CD4-positive, alpha-beta T cell treated with Interferon gamma for 1 hour (primary cell): ENCODE data around the gene BTK.

ENCODE experiments used
- DNase-seq: peaks from one replicate; pipeline ENCODE4 v3.0.0-alpha.2; 2020

Gene BTK

GRCh38 chrX:101385795-101386541, at the start of gene BTK:
Gene BTK (minus strand): TSS chrX:101386191. CDS start chrX:101375284, 10,907 bp downstream.
- DNase-seq = peak; percentile 36

DNA sequence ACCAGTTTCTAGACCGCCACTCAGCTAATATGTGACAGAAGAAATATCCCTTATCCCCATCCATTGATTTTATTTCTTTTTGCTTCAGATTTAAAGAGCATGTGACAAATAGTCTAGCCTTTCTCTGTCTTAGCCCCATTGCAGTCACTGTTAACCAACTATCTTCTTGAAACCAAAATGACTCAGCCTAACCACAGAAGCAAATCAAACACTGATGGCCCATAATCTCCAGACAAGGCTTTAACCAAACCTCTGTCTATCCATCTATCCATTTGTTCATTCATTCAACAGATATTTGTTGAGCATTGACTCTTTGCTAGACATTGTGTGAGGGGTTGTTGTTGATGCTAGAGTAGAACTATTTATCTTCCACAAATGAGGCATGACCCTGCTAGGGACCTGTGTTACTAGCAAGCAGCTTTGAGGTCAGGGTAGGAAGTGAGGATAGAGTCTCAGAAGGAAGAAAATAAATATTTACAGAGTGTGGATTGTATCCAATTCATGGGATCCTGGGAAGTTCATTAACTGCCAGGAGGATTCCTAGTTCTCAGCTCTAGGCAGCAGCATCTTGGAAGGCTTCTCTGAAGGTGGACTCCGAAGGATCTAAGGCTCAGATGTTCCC, 44.6 kb upstream of the BTK start:
- DNase-seq = no peak

- DNase-seq = no peak
Observed at GRCh38 chrX:101429934-101430333, 43.9 kb upstream of the BTK start.

DNA sequence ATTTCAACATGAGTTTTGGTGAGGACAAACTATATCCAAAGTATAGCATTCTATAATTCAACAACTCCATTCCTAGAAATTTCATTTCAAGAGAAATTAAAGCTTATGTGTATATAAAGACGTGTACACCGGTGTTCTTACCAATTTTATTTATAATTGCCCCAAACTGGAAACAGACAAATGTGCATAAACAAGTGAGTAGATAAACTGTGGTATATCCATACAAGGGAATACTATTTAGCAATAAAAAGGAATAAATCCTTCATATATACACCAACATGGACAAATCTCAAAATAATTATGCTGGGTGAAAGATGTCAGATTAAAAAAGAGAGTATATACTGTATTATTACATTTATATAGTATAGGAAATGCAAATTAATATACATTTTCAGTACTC, 42.0 kb upstream of the BTK start:
- no peak for DNase-seq

DNA sequence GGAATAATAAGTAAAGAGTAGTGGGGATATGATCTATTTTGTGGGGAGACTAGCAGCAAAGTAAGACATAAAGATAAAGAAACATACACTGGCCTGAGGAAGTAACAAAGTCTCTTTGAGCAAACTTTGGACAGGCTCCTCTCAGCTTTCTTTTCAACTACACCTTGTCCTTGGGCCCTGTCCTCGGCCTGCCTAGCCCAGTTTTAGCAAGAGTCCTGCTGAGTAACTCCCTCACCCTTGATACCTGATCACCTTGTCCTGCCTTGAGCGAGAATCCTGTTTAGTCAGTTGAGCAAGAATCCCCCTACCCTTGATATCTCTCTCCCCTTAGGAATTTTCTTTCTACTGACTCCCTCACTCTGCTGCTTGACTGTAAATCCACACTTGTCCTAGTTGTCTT, 33.5 kb upstream of the BTK start:
- no peak for DNase-seq

GRCh38 chrX:101417981-101418841, 32.2 kb upstream of the BTK start:
- DNase-seq = peak; percentile 56

GRCh38 chrX:101417190-101417589, 31.2 kb upstream of the BTK start:
- no peak for DNase-seq

DNA sequence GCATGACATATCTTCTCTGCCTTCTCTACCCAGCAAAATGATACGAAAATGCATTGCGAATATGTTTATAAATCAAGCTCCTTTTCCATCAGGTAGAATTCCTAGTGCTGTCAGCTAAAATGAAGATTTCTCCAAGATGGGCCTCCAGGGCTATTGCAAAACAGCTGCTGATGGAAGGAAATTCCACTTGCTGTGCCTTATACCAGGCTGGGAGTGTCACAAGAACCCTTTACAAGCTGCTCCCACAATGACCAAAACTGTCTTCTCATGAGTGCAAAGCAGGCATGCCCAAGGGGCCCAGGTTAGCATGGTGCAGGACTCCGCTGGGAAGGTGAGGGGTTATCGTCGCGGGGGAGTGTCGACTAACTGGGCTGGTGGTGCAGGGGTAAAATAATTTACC, 30.7 kb upstream of the BTK start:
- DNase-seq = no peak

DNA sequence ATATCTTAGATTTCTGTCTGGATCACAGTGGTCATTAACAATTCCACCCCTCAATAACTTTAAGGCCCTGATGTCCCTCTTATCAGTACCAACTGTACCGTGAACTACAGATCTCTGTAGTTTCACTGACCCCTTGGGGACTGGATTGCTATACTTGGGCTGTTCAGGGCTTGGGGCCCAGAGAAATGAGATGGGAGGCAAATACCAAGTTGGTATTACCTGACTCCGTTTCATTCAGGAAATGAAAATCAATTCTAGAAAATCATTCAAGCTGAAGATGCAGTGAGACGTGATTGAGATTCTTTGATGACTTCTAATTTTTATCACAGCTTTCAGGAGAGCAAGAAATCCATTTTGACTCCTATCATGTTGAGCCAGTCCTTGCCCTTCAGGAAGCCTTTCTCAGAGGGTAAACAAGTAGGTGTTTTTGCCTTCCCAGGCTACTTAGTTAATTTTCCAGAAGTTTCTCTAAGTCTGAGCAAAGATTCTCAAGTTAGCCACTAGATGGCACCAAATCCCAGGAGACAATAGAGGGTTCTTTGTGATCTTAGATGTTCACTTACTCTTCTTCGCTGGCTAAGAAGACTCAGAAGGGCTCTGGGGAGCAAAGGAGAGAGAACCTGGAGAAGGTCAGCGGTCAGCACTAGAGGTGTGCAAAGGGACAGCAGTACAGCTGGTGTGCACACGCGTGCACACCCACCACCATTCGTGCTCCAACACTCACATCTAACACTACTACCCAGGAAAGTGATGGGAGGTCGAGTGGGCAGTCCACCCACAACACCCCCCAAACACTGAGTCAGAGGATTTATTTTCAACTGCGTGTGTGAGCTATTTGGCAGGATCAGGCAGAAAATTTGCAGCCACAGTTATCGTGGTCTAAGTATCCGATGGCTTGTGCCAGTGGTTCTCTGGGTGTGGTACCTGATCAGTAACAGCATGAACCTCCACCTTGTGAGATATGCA, 29.5 kb upstream of the BTK start:
- no peak for DNase-seq

GRCh38 chrX:101411984-101412383, 26.0 kb upstream of the BTK start:
- no peak for DNase-seq

GRCh38 chrX:101410461-101410860, 24.5 kb upstream of the BTK start:
- DNase-seq = peak; percentile 19

DNA sequence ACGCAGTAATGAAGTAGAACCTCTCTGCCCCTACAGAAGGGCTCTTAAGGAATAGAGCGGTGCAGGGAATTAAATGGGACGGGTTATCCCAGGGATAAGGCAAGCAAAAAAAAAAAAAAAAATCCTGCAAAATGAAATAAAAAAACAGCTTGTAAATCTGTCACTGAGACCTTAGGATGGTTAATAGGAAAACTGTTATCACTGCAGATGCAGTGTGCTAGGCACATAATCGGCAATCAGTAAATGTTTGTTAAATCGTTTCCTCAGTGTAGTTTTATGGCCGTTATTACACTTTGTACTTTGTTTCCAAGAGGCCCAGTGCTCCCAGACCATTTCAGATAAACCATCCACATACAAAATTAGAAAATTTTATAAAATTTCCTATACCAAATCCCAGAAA, 23.1 kb upstream of the BTK start:
- no peak for DNase-seq

DNA sequence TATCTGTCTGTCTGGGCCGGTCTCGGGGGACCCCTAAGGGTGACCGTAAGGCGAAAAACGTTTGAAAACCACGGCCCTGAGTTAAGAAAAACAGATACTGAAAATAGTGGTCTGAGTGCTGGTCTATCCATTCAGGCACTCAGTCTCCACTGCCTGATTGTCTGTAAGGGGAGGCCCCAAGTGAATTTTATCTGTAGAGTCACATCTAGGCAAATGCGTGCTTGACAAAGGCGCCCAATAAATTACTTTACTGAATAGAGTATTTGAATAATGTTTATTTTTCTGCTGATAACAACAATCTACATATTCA, 22.5 kb upstream of the BTK start:
- no peak for DNase-seq

DNA sequence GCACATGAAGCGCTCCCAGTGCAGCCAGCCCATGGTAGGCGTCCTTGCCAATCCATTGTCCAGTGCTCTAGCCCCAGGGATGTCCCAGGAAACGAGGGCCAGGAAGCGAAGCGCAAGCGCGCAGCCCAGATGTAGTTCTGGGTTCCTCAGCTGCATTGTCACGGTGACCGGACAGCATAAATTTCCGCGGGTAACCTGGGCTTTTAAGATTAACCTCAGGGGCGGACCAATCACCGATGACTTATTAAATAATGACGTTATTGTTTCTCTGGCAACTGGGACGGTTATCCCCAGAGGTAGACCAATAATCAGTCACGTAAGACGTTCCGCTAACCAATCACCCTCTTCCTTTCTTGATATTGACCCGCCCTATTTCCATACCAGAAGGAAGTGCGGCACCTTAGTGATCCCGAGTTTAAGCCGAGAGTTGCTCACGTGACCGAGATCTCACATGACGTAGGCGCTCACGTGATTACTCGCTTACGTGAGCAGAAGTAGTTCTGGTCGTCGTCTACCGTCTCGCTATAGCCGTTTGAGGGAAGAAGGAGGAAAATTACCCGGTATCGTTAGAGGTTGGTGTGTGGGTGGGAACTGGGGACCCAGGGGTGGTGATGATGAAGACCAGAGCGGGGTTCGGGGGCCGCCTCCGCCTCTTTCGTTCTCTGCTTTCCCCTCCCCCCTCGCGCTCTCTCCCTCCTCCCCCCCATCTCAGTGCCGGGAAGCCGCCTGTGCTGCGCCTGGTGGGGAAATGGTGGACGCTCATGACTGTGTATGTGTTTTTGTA, 21.9 kb upstream of the BTK start, which contains the start of the genes GLA and HNRNPH2:
GLA (minus strand) TSS at position 178 of the 784 bp plus-strand sequence; CDS start at position 156, 22 bp downstream.
HNRNPH2 (plus strand) TSS at position 475 of the 784 bp plus-strand sequence. CDS start 3,767 bp downstream, outside the sequence.
- DNase-seq = peak; percentile 95

DNA sequence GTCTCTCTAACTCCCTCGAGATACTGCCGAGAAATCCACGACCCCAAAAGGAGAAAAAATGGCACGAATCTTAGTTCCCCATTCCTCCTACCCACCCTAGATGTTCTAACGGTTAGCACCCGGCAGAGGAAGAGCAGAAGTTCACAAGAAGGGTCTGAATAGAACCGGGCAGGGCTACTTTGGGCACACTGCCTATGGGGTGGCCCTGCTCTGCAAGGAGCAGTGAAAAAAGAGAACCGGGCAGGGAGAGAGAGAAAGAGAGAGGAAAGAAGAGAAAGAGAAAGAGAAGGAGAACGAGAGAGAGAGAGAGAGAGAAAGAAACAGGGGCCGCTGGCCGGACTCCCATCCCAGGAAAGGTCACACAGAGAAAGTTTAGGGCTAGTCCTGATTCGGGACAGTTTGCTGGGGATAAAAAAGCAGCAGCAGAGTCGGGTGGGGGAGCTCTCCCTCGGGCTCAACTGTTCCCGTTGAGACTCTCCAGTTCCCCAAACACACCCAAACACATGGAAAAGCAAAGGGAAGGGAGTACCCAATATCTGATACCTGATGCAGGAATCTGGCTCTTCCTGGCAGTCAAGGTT, 21.3 kb upstream of the BTK start:
- no peak for DNase-seq

- no peak for DNase-seq
Observed at GRCh38 chrX:101399825-101400224, 13.8 kb upstream of the BTK start.

DNA sequence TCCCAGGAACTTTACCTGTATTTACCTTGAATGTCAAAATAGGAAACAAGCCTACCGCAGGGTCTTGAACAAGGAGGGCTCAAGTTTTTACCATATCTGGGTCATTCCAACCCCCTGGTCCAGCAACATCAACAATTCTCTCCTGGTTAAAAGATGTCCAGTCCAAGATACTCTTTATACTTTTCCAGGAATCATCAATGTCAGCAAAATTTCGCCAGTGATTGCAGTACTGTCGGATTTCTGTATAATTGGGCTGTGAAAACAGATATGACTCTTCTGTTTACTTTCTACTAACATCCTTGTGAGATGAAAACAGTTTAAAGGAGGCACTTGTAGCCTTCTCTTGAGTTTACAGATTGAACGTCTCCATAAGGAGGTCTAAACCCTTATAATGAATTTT, 12.7 kb upstream of the BTK start:
- no peak for DNase-seq

- no peak for DNase-seq
Observed at GRCh38 chrX:101397779-101398178, 11.8 kb upstream of the BTK start.

DNA sequence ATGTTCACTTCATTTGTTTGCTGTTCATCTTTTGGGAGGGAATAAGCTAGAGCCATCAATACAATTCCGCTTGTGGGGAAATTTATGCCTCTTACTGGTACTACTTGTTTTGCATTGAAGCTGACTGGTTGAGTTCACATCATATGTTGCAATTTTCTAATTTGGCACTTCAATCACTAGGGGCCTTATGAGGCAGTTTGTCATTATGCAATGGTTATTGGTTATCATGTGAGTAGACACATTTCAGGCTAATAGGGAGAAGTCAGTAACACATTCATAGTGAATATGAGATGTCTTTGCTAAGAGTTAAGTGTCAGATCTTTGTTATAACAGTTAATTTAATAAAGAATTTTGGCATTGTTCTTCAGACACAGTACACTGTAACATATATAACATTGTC, 9.8 kb upstream of the BTK start:
- no peak for DNase-seq

DNA sequence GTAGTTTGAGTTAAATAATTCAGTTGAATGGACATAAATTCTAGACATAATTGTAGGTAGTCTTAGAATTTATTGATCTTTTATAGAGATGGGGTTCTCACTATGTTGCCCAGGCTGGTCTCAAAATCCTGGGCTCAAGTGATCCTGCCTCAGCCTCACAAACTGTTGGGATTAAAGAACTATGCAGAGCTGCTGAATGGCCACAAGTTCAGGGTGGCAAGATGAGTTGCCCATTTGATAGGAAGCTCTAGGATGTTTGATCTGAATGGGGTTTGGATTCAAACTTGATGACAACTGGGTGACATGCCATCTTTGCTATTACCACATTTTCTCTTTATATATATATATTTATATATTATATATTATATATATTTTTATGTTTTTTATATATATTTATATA, 8.4 kb upstream of the BTK start:
- DNase-seq = no peak
